Endothelial cell of umbilical vein (primary cell): ENCODE measurements around the gene LRG1. TPM values are rescaled to one million over a fixed set of nuclear protein-coding genes. Genes with fewer than 3 reads are reported as not detected.

Experiments used
- BruUV-seq: library from RNA; stranded (reverse); fragments of 400-500 nt; replicated peaks from 2 replicates; lab custom pipeline; 2021; lab: Mats Ljungman, UMichigan
- CTCF ChIA-PET: fragments of 300-600, 350-600 bp; sonication (Branson Sonifier 250); formaldehyde crosslinking; loops from one replicate; lab custom pipeline; 2021; ENCODE audit warnings: antibody characterized with exemption, inconsistent platforms; lab: Charles Lee
- POLR2A ChIA-PET: fragments of 300-600, 350-600 bp; sonication (Branson Sonifier 250); formaldehyde crosslinking; loops from one replicate; lab custom pipeline; 2021; ENCODE audit warnings: antibody characterized with exemption, inconsistent platforms; lab: Charles Lee
- DNase-seq: peaks from one replicate; pipeline ENCODE4 v3.0.0-alpha.2; 2011; ENCODE audit warnings: low read depth, low spot score
- FAIRE-seq: peaks from 2 replicates; lab custom pipeline; 2011; peaks lifted over from hg19 to GRCh38; lab: Jason Lieb, UNC
- H2AFZ ChIP-seq: 2 replicates; pipeline ENCODE4 v1.6.0; 2012; ENCODE audit warnings: low read depth, low read length, control low read depth, inconsistent platforms
- H3K27ac ChIP-seq: 2 replicates; pipeline ENCODE4 v1.5.1; 2011; ENCODE audit warnings: low read depth, mild to moderate bottlenecking, control low read depth, low read length, moderate library complexity; ENCODE audit not compliant: insufficient read depth
- H3K27me3 ChIP-seq, 2 experiments: 2 replicates each; pipeline versions ENCODE4 v1.6.0 to v1.6.1; 2011; ENCODE audit warnings: low read length in 2 of 2, mixed read lengths in 1 of 2; ENCODE audit not compliant: control insufficient read depth in 2 of 2, insufficient read depth in 2 of 2
- H3K36me3 ChIP-seq, 2 experiments: 2 replicates in 1 of 2; 3 replicates in 1 of 2; pipeline ENCODE4 v1.5.1; 2011; ENCODE audit warnings: low read length in 2 of 2, mild to moderate bottlenecking in 1 of 2, moderate library complexity in 1 of 2; ENCODE audit not compliant: control insufficient read depth in 2 of 2, insufficient read depth in 2 of 2; ENCODE audit errors: extremely low read depth in 1 of 2
- H3K4me1 ChIP-seq: 3 replicates; pipeline ENCODE4 v1.5.1; 2011; ENCODE audit warnings: mild to moderate bottlenecking, low read length; ENCODE audit not compliant: control insufficient read depth, insufficient read depth; ENCODE audit errors: extremely low read depth
- H3K4me2 ChIP-seq: 2 replicates; pipeline ENCODE4 v1.6.1; 2011; ENCODE audit warnings: low read length, control low read depth, mixed read lengths; ENCODE audit not compliant: insufficient read depth
- H3K4me3 ChIP-seq, 3 experiments: fragments of 200-600 bp in 1 of 3; sonication (generic), shearing (Covaris generic) in 1 of 3; replicated peaks in 1 of 3; 2 replicates each; pipeline ENCODE4 v1.5.1; 2011 to 2016; ENCODE audit warnings: control low read depth in 3 of 3, low read length in 3 of 3, mild to moderate bottlenecking in 2 of 3, inconsistent platforms in 1 of 3, low read depth in 1 of 3, moderate library complexity in 1 of 3; ENCODE audit not compliant: insufficient read depth in 1 of 3
- H3K79me2 ChIP-seq: 2 replicates; pipeline ENCODE4 v1.6.0; 2012; ENCODE audit warnings: low read length, inconsistent platforms; ENCODE audit not compliant: control insufficient read depth, insufficient read depth
- H3K9ac ChIP-seq: replicated peaks from 2 replicates; pipeline ENCODE3; 2011; ENCODE audit warnings: low read length, control low read depth; ENCODE audit not compliant: insufficient read depth; ENCODE audit errors: extremely low read depth
- H3K9me1 ChIP-seq: replicated peaks from 3 replicates; pipeline ENCODE4 v1.6.0; 2011; ENCODE audit warnings: mild to moderate bottlenecking, low read length; ENCODE audit not compliant: control insufficient read depth, insufficient read depth; ENCODE audit errors: extremely low read depth
- H3K9me3 ChIP-seq: replicated peaks from 2 replicates; pipeline ENCODE4 v1.5.1; 2012; ENCODE audit warnings: low read length, inconsistent platforms; ENCODE audit not compliant: control insufficient read depth, insufficient read depth
- H4K20me1 ChIP-seq: replicated peaks from 2 replicates; pipeline ENCODE3; 2011; ENCODE audit warnings: mild to moderate bottlenecking, low read length; ENCODE audit not compliant: control insufficient read depth, insufficient read depth; ENCODE audit errors: extremely low read depth
- CTCF ChIP-seq, 2 donors: IDR thresholded peaks; 1 replicate in 1 of 2; 2 replicates in 1 of 2; pipeline ENCODE4 v1.5.1; 2011; ENCODE audit warnings: low read length in 2 of 2, mild to moderate bottlenecking in 2 of 2, moderate library complexity in 2 of 2, control low read depth in 1 of 2, inconsistent platforms in 1 of 2, low read depth in 1 of 2; ENCODE audit not compliant: insufficient read depth in 1 of 2; ENCODE audit errors: extremely low read depth in 1 of 2
- EZH2 ChIP-seq: IDR thresholded peaks from 2 replicates; pipeline ENCODE4 v1.6.1; 2012; ENCODE audit warnings: borderline replicate concordance, low read depth, mild to moderate bottlenecking, moderate library complexity, low read length, inconsistent platforms; ENCODE audit not compliant: severe bottlenecking
- GATA2 ChIP-seq: IDR thresholded peaks from 2 replicates; pipeline ENCODE4 v1.7.0; 2011; ENCODE audit warnings: low read depth, mild to moderate bottlenecking, moderate library complexity, mixed read lengths, low read length; ENCODE audit not compliant: insufficient read length, insufficient read depth
- JUN ChIP-seq: IDR thresholded peaks from 2 replicates; pipeline ENCODE4 v1.6.1; 2011; ENCODE audit warnings: borderline replicate concordance, low read depth; ENCODE audit not compliant: insufficient read length, insufficient read depth
- MAX ChIP-seq: IDR thresholded peaks from 2 replicates; pipeline ENCODE4 v1.6.1; 2011; ENCODE audit not compliant: insufficient read depth, insufficient read length
- MYC ChIP-seq: IDR thresholded peaks from one replicate; pipeline ENCODE4 v1.6.1; 2011; ENCODE audit warnings: mild to moderate bottlenecking, low read depth, low read length
- POLR2A ChIP-seq: IDR thresholded peaks from 2 replicates; pipeline ENCODE4 v1.6.1; 2012; ENCODE audit warnings: low read depth, mild to moderate bottlenecking, control low read depth, low read length
- POLR2AphosphoS5 ChIP-seq: IDR thresholded peaks from 2 replicates; pipeline ENCODE4 v1.6.1; 2012; ENCODE audit warnings: low read depth, mild to moderate bottlenecking, control low read depth, low read length, moderate library complexity; ENCODE audit not compliant: insufficient read depth
- dilution Hi-C: fragments of 300-500 bp; cut with MboI; formaldehyde crosslinking; loops from one replicate; pipeline ENCODE4 v1.15.0; 2019; ENCODE audit warnings: low sequenced_read_pairs; ENCODE audit not compliant: extremely low pct_ligation_motif_present
- intact Hi-C: fragments of 100-400 bp; cut with micrococcal nuclease; formaldehyde crosslinking; loops from one replicate; pipeline ENCODE4 v1.10.0; 2022
- polyA plus RNA-seq, 4 experiments: library from polyadenylated mRNA; depleted of rRNA in 3 of 4; stranded (reverse) in 3 of 4; unstranded in 1 of 4; fragments of >200 nt; gene quantifications; 2 replicates each; pipeline versions ENCODE4 v1.2.1 to v1.2.3, GENCODE V29; 2011 to 2012; ENCODE audit warnings: missing spikeins in 1 of 4
- total RNA-seq: library from RNA; stranded (reverse); gene quantifications from 2 replicates; pipeline ENCODE4 v1.2.3, GENCODE V29; 2021

The LRG1 gene
- total and polyA plus RNA-seq, 2 donors (not counting 3 experiments of a cell fraction or from before 2014, with no cell fraction given) = 0.21 to 0.31 TPM

- no TSS peak for BruUV-seq
- DNase-seq (peak; percentile 91), FAIRE-seq (peak; percentile 78)
- Histone ChIP-seq H4K20me1 (no peaks in the 10 kb centered on the region), H3K9ac (no peak overlapping the region), H3K27ac (peak overlapping the region; percentile 52), H2AFZ (peak overlapping the region; percentile 9), H3K27me3 (no peaks in the 10 kb centered on the region), H3K4me2 (no peak overlapping the region), H3K9me3 (no peaks in the 10 kb centered on the region), H3K79me2 (peaks cover 3% of the 10 kb centered on the region), H3K36me3 (peaks cover 0 to 3% of the 10 kb centered on the region in 2 experiments), H3K9me1 (no peaks in the 10 kb centered on the region), H3K4me1 (peaks cover 19% of the 10 kb centered on the region), H3K4me3 (no peak overlapping the region)
- no peak for TF ChIP-seq GATA2
- no peak for TF ChIP-seq EZH2
- TF ChIP-seq MYC = no peak
- TF ChIP-seq JUN = no peak
- TF ChIP-seq POLR2A = peak; percentile 24
- TF ChIP-seq MAX = peak; percentile 13
- peak; percentile 94 to 98 for TF ChIP-seq CTCF (IDR thresholded peaks at IDR 0.05; ENCODE audit: extremely low read depth in 1 of 2, insufficient read depth in 1 of 2, low read depth in 1 of 2, low read length in 2 of 2)
- peak; percentile 55 for TF ChIP-seq POLR2AphosphoS5
- intact Hi-C loops = loop anchor here (1.0 kb wide), 2 partner anchors 8 kb away; partner anchors contain the start of gene SEMA6B
- dilution Hi-C loops = no loop called here
- ChIA-PET CTCF (interaction anchor here (0.6 to 7.1 kb wide), 19 partner anchors 8 to 224 kb away, joined by 3 to 66 read pairs (median 6); partner anchors contain the start of genes FEM1A, PLIN5 and SEMA6B), POLR2A (no interaction called here)
These were observed 27.8 kb upstream of the LRG1 start for GRCh38 chr19:4567584-4568071.
